ENCODE data around the gene CX3CR1.

DNA sequence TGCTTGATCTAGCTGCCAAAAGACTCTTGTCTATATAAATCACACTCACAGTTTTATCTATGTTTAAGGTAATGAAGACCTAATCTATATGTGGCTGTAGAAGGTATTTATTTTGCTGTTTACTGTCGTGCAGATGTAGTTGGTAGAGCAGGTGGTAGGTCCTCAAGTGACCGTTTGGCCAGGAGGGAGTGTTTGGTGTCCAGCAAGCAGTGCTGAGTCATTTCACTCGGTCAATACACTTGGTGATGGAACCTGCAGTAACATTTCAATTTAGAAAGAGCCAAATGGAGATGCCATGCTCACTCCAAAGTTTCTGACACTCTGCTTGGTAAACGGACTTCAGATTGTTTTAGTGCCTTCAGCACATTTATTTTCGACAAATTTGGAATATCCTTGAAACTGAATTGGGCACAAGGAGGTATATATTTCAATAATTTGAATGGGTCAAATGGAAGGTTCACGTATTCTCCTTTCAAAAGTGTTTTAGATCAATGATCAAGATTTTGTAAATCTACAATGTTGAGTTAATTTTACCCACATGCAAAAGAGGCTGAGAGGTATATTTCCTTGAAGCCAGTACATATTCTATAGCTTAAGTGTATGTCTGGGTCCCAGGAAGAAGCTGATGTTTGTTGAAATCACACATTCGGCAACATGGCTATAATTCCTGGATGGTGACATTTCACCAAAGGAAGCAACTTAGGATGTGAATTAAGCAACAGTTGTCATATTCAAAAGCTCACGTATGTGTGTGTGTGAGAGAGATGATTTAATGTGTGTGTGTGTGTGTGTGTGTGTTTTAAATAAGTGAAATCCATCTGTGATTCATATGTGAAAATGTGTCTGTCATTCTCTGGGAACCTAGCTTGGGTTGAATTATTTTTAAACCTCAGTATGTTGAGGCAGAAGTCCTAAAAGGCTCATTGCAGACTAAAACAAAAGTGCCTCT is 7.7 kb upstream of the CX3CR1 start:
- TF ChIP-seq POLR2A (IDR thresholded peaks at IDR 0.05): no peak
- TF ChIP-seq, protein P1, sequence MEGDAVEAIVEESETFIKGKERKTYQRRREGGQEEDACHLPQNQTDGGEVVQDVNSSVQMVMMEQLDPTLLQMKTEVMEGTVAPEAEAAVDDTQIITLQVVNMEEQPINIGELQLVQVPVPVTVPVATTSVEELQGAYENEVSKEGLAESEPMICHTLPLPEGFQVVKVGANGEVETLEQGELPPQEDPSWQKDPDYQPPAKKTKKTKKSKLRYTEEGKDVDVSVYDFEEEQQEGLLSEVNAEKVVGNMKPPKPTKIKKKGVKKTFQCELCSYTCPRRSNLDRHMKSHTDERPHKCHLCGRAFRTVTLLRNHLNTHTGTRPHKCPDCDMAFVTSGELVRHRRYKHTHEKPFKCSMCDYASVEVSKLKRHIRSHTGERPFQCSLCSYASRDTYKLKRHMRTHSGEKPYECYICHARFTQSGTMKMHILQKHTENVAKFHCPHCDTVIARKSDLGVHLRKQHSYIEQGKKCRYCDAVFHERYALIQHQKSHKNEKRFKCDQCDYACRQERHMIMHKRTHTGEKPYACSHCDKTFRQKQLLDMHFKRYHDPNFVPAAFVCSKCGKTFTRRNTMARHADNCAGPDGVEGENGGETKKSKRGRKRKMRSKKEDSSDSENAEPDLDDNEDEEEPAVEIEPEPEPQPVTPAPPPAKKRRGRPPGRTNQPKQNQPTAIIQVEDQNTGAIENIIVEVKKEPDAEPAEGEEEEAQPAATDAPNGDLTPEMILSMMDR (IDR thresholded peaks at IDR 0.05 in 4 of 5, conservative IDR thresholded peaks at IDR 0.05 in 1 of 5): no peak
